Measurements from ENCODE around the gene ACTL9.
A peak's percentile ranks its signal among the peaks of the same experiment; 100 is the strongest.

Gene ACTL9, protein sequence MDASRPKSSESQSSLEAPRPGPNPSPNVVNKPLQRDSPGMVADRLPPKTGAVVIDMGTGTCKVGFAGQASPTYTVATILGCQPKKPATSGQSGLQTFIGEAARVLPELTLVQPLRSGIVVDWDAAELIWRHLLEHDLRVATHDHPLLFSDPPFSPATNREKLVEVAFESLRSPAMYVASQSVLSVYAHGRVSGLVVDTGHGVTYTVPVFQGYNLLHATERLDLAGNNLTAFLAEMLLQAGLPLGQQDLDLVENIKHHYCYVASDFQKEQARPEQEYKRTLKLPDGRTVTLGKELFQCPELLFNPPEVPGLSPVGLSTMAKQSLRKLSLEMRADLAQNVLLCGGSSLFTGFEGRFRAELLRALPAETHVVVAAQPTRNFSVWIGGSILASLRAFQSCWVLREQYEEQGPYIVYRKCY

DNA sequence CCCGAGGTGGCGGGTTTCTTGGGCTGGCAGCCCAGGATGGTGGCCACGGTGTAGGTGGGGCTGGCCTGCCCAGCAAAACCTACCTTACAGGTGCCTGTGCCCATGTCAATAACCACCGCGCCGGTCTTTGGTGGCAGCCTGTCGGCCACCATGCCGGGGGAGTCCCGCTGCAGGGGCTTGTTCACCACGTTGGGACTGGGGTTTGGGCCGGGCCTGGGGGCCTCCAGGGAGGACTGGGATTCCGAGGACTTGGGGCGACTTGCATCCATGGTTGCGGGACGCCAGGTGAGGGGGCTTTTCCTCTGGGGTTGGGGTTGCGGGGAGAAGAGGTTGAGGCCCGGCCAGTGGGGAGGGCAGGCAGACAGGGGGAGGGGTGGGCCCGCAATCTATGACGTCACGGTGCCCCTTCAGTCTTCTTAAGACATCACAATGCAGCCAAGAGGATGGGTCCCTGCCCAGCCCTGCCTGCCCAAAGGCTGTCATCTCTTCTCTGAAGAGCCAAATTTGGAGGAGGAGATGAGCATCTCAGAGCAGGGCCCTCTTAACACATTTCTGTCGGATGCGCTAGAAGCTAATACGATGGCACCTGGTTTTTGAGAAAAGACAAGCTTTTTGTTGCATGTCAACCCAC, at the start of gene ACTL9:
TSS of gene ACTL9 (minus strand) at position 363 of the 631 bp plus-strand sequence. CDS start at position 269, 94 bp downstream.
- no peak for TF ChIP-seq TEAD4 (IDR thresholded peaks at IDR 0.05)
- no peak for TF ChIP-seq FOXM1 (IDR thresholded peaks at IDR 0.05; ENCODE audit: borderline replicate concordance, low read depth)
- no peak for TF ChIP-seq TAF1 (IDR thresholded peaks at IDR 0.05; ENCODE audit: low read depth)
- no peak for TF ChIP-seq ZBTB7A (IDR thresholded peaks at IDR 0.05; ENCODE audit: low read depth)
- TF ChIP-seq EP300 (IDR thresholded peaks at IDR 0.05; ENCODE audit: borderline replicate concordance): no peak
- TF ChIP-seq RAD21 (IDR thresholded peaks at IDR 0.05; ENCODE audit: low read depth): no peak
- no peak for TF ChIP-seq CEBPB (IDR thresholded peaks at IDR 0.05)
- no peak for TF ChIP-seq TCF12 (IDR thresholded peaks at IDR 0.05; ENCODE audit: low read depth)
- no peak for TF ChIP-seq CREB1 (IDR thresholded peaks at IDR 0.05; ENCODE audit: low read depth)
- TF ChIP-seq, protein P1, sequence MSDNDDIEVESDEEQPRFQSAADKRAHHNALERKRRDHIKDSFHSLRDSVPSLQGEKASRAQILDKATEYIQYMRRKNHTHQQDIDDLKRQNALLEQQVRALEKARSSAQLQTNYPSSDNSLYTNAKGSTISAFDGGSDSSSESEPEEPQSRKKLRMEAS (IDR thresholded peaks at IDR 0.05): no peak
- TF ChIP-seq YY1 (IDR thresholded peaks at IDR 0.05; ENCODE audit: low read depth): no peak
- no peak for TF ChIP-seq NFIC (IDR thresholded peaks at IDR 0.05)
- TF ChIP-seq, protein P2, sequence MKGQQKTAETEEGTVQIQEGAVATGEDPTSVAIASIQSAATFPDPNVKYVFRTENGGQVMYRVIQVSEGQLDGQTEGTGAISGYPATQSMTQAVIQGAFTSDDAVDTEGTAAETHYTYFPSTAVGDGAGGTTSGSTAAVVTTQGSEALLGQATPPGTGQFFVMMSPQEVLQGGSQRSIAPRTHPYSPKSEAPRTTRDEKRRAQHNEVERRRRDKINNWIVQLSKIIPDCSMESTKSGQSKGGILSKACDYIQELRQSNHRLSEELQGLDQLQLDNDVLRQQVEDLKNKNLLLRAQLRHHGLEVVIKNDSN (IDR thresholded peaks at IDR 0.05): no peak
- TF ChIP-seq EGR1 (IDR thresholded peaks at IDR 0.05): no peak
- TF ChIP-seq REST (IDR thresholded peaks at IDR 0.05; ENCODE audit: low read depth): no peak

DNA sequence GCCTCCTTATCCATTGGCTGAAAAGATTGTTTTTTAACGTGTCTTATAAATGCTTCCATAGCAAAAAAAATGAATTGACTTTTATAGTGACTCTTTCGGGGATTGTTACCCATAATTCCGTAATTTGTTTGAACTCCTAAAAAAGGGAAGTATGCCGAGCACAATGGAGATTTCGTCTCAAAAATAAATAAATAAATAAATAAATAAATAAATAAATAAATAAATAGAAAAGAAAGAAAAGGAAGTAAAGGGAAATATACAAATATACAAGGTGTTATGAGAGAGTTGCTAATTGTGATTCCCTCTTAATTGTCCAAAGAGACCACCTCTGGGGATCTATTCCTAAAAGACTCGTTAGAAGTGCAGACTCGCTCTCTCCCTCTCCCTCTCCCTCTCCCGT, 39.8 kb upstream of the ACTL9 start:
- TF ChIP-seq CEBPB (IDR thresholded peaks at IDR 0.05) (no peak), ZBTB7A (IDR thresholded peaks at IDR 0.05; ENCODE audit: low read depth) (no peak), TEAD4 (IDR thresholded peaks at IDR 0.05) (no peak), REST (IDR thresholded peaks at IDR 0.05; ENCODE audit: low read depth) (no peak), EGR1 (IDR thresholded peaks at IDR 0.05) (no peak), TCF12 (IDR thresholded peaks at IDR 0.05; ENCODE audit: low read depth) (no peak), TAF1 (IDR thresholded peaks at IDR 0.05; ENCODE audit: low read depth) (no peak), RAD21 (IDR thresholded peaks at IDR 0.05; ENCODE audit: low read depth) (no peak), NFIC (IDR thresholded peaks at IDR 0.05) (no peak), YY1 (IDR thresholded peaks at IDR 0.05; ENCODE audit: low read depth) (no peak), CREB1 (IDR thresholded peaks at IDR 0.05; ENCODE audit: low read depth) (no peak), EP300 (IDR thresholded peaks at IDR 0.05; ENCODE audit: borderline replicate concordance) (no peak), FOXM1 (IDR thresholded peaks at IDR 0.05; ENCODE audit: borderline replicate concordance, low read depth) (no peak)
- TF ChIP-seq, protein P2 (IDR thresholded peaks at IDR 0.05): no peak
- TF ChIP-seq, protein P1 (IDR thresholded peaks at IDR 0.05): no peak

GRCh38 chr19:8731428-8732169, 33.0 kb upstream of the ACTL9 start:
- TF ChIP-seq, protein P2 (IDR thresholded peaks at IDR 0.05): peak; percentile 79
- TF ChIP-seq REST (IDR thresholded peaks at IDR 0.05; ENCODE audit: low read depth) (peak; percentile 95), RAD21 (IDR thresholded peaks at IDR 0.05; ENCODE audit: low read depth) (no peak)
- TF ChIP-seq, protein P1 (IDR thresholded peaks at IDR 0.05): peak; percentile 94
